ENCODE results near the gene PWWP2B.

GRCh38 chr10:132394936-132395703 is 1.9 kb upstream of the PWWP2B start:
- TF ChIP-seq POLR2A (IDR thresholded peaks at IDR 0.05; ENCODE audit: low read depth, low read length) = no peak
- no peak for TF ChIP-seq TAF1 (IDR thresholded peaks at IDR 0.05; ENCODE audit: borderline replicate concordance, low read depth, low read length)

All from GM12892 (cell line).